HG03457 (cell line): ENCODE data around the gene PLA2G2F.

Experiments
- ATAC-seq: cut with Tn5 transposase; IDR thresholded peaks from one replicate; pipeline ENCODE4 v1.9.1; 2021; ENCODE audit warnings: moderate number of reproducible peaks; ENCODE audit not compliant: unreplicated experiment

PLA2G2F gene

GRCh38 chr1:20138961-20139550 lies at the start of gene PLA2G2F:
TSS of gene PLA2G2F (plus strand) at chr1:20139323. CDS start at chr1:20139428, 105 bp downstream.
- ATAC-seq, result no peak

GRCh38 chr1:20089328-20090077 lies 49.6 kb upstream of the PLA2G2F start:
- ATAC-seq, result no peak

GRCh38 chr1:20090119-20090518 lies 49.0 kb upstream of the PLA2G2F start:
- no peak for ATAC-seq

GRCh38 chr1:20090641-20091040 lies 48.5 kb upstream of the PLA2G2F start:
- no peak for ATAC-seq

GRCh38 chr1:20093303-20093702 lies 45.8 kb upstream of the PLA2G2F start:
- ATAC-seq, result no peak

GRCh38 chr1:20093940-20094391 lies 45.2 kb upstream of the PLA2G2F start:
- ATAC-seq, result no peak

- ATAC-seq, result no peak
These were observed 43.3 kb upstream of the PLA2G2F start for GRCh38 chr1:20095564-20096434.

GRCh38 chr1:20096840-20097447 lies 42.2 kb upstream of the PLA2G2F start:
- no peak for ATAC-seq

- ATAC-seq, result no peak
These were observed 39.6 kb upstream of the PLA2G2F start for GRCh38 chr1:20099533-20099932.

GRCh38 chr1:20100632-20101355 lies 38.3 kb upstream of the PLA2G2F start:
- ATAC-seq, result no peak

- no peak for ATAC-seq
These were observed 36.2 kb upstream of the PLA2G2F start for GRCh38 chr1:20102875-20103274.

- no peak for ATAC-seq
These were observed 33.3 kb upstream of the PLA2G2F start for GRCh38 chr1:20105856-20106255.

GRCh38 chr1:20107351-20107750 lies 31.8 kb upstream of the PLA2G2F start:
- ATAC-seq, result no peak

GRCh38 chr1:20107796-20108195 lies 31.3 kb upstream of the PLA2G2F start:
- no peak for ATAC-seq

GRCh38 chr1:20108366-20109123 lies 30.6 kb upstream of the PLA2G2F start:
- no peak for ATAC-seq

- ATAC-seq, result no peak
These were observed 29.8 kb upstream of the PLA2G2F start for GRCh38 chr1:20109223-20109856.

GRCh38 chr1:20110679-20111078 lies 28.4 kb upstream of the PLA2G2F start:
- no peak for ATAC-seq

GRCh38 chr1:20111452-20111851 lies 27.7 kb upstream of the PLA2G2F start:
- no peak for ATAC-seq

GRCh38 chr1:20112279-20113000 lies 26.7 kb upstream of the PLA2G2F start:
- no peak for ATAC-seq
